Stimulated activated CD8-positive, alpha-beta memory T cell treated with anti-CD3 and anti-CD28 coated beads, Interleukin-15, amount 100 ng/mL, for 4 hours (primary cell): ENCODE measurements around the gene CDIPT.
A peak's percentile ranks its signal among the peaks of the same experiment; 100 is the strongest.
"Not testable (repeated sequence)": the region's sequence is repeated elsewhere in the genome, so short reads cannot be mapped to it uniquely, and the experiment has no call there.

Experiments
- DNase-seq, 2 donors: peaks; one replicate each; pipeline ENCODE4 v3.0.0-alpha.2; 2020; ENCODE audit warnings: low read depth in 2 of 2

Gene CDIPT

GRCh38 chr16:29862884-29863668 is at the start of gene CDIPT:
CDIPT (minus strand) TSS chr16:29863226; CDS start chr16:29862857, 369 bp downstream.
- peak; percentile 80 to 90 for DNase-seq

- no peak for DNase-seq
Observed at GRCh38 chr16:29912087-29912486, 49.1 kb upstream of the CDIPT start.

- DNase-seq: no peak
Observed at GRCh38 chr16:29911676-29912010, 48.6 kb upstream of the CDIPT start.

- no peak for DNase-seq
Observed at GRCh38 chr16:29910819-29911675, 48.0 kb upstream of the CDIPT start.

- DNase-seq: not testable (repeated sequence)
Observed at GRCh38 chr16:29909851-29910250, 46.8 kb upstream of the CDIPT start.

GRCh38 chr16:29909391-29909790 is 46.4 kb upstream of the CDIPT start:
- no peak for DNase-seq

- DNase-seq: no peak
Observed at GRCh38 chr16:29908719-29909220, 45.7 kb upstream of the CDIPT start.

- no peak for DNase-seq
Observed at GRCh38 chr16:29907973-29908372, 44.9 kb upstream of the CDIPT start.

- DNase-seq: no peak
Observed at GRCh38 chr16:29906520-29907244, 43.7 kb upstream of the CDIPT start.

- no peak for DNase-seq
Observed at GRCh38 chr16:29905668-29906067, 42.6 kb upstream of the CDIPT start.

- no peak for DNase-seq
Observed at GRCh38 chr16:29904947-29905346, 41.9 kb upstream of the CDIPT start.

GRCh38 chr16:29903590-29903989 is 40.6 kb upstream of the CDIPT start:
- DNase-seq: no peak

- no peak for DNase-seq
Observed at GRCh38 chr16:29901607-29901945, 38.5 kb upstream of the CDIPT start.

GRCh38 chr16:29900888-29901606 is 38.0 kb upstream of the CDIPT start:
- DNase-seq: no peak

GRCh38 chr16:29900102-29900887 is 37.3 kb upstream of the CDIPT start, which contains the start of gene ASPHD1:
ASPHD1 (plus strand) TSS chr16:29900488; CDS start chr16:29900972, 484 bp downstream.
- peak; percentile 21 to 33 for DNase-seq

- peak in 1 of 2 donors; percentile 23 for DNase-seq
Observed at GRCh38 chr16:29899516-29900101, 36.6 kb upstream of the CDIPT start, which contains the start of gene SEZ6L2. SEZ6L2 (minus strand) TSS chr16:29899550; CDS start chr16:29899019, 531 bp downstream.

- DNase-seq: no peak
Observed at GRCh38 chr16:29898804-29899515, 35.9 kb upstream of the CDIPT start.

GRCh38 chr16:29898135-29898803 is 35.2 kb upstream of the CDIPT start:
- no peak for DNase-seq

GRCh38 chr16:29897333-29897732 is 34.3 kb upstream of the CDIPT start:
- DNase-seq: no peak
